ENCODE measurements around the gene MPPED2.

GRCh38 chr11:30414244-30414643, 171.9 kb downstream of the MPPED2 start:
- TF ChIP-seq POLR2AphosphoS5 (IDR thresholded peaks at IDR 0.05; ENCODE audit: low read depth, low read length) (no peak), TAF1 (IDR thresholded peaks at IDR 0.05; ENCODE audit: borderline replicate concordance, insufficient read depth, low read length) (no peak)

All from PFSK-1 (cell line).